Renal cortical epithelial cell (primary cell): Measurements from ENCODE around the gene SPRN. TPM values are rescaled to one million over a fixed set of nuclear protein-coding genes. Genes with fewer than 3 reads are reported as not detected.
"Not testable (repeated sequence)": the region's sequence is repeated elsewhere in the genome, so short reads cannot be mapped to it uniquely, and the experiment has no call there.

ENCODE experiments used
- DNase-seq: peaks from one replicate; pipeline ENCODE4 v3.0.0-alpha.2; 2011; ENCODE audit warnings: low read depth
- total RNA-seq: library from RNA; depleted of rRNA; stranded (reverse); fragments of >200 nt; gene quantifications from 2 replicates; pipeline ENCODE4 v1.2.3, GENCODE V29; 2014

SPRN gene
- total RNA-seq, 1 donor from 2014 or later: 0.35 TPM

GRCh38 chr10:133439517-133440461 lies 15.4 kb upstream of the SPRN start:
- no peak for DNase-seq

DNA sequence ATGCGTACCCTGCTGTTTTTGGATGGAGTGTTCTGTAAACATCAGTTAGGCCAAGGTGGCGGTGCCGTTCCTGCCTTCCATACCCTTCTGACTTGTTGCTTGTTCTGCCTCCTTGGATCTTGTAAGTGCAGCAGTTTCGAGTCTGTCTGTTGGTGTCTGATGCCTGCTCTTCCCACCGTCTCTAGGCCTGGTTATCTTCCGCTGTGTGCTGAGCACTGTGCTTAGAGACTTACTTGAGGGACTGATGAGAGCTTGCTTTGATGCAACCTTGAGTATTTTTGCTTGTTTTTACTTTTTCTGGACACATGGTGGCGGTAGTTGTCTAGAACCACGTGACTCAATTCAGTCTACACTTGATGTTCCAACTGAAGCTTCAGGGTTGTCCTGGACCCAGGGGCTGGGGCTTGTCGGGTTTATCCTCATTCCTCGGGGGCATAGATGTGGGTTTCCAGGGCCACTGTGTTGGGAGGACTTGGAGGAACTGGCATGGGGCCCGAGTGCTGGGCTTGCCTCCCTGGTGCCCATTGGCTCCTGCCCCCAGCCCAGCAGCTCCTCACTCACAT lies 14.4 kb upstream of the SPRN start:
- DNase-seq: peak; percentile 6

GRCh38 chr10:133432789-133433188 lies 8.4 kb upstream of the SPRN start:
- not testable (repeated sequence) for DNase-seq

DNA sequence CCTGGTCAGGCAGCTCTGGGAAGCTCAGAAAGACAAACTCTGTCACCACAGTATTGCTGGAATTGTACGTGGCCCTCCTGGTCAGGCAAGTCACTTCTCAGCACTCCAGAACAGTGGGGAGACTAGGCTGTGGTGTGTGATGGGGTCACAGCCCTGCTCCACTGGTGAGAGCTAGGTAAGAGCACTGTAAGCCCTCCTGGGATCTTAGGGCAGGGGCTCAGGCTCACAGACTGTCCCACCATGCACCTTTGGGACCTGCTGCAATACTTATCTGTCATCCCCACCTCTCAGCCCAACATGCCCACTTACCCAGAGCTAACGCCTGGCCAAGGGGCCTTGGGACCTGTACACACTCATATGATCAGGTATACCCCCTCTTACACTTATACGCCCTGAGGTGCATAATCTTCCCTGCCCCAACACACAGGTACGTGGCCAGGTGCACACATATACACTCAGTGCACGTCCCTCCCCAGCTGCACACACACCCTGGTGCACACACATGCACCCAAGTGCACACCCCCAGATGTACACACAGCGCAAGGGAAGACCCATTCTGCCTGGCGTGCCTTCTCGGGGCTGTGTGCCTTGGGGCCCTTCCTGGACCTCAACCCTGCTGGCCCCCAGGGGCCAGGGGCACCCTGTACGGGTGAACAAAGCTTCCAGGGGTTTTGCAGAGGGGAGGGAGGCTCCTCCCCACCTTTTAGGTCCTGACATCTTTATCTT lies 7.6 kb upstream of the SPRN start:
- DNase-seq: not testable (repeated sequence)

GRCh38 chr10:133429571-133429970 lies 5.1 kb upstream of the SPRN start:
- not testable (repeated sequence) for DNase-seq

DNA sequence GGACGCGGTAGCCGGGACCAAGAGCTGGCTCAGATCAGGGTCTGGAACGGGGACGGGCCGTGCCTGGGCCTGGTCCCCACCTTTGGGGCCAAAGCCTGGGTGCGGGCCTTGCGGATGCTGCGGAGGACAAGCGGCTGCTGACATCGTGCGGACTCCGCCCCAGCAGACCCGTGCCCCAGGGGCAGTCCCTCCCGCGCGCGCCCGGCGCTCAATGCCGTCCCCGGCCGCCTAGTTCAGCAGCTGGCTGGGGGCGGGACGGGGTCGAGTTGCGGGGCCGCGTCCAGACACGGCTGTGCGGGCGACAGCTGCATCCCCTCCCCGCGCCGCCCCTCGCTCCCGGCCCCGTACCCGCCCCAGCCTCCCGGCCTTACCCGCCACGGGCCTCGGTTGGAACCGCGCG lies 323 bp downstream of the SPRN start:
- DNase-seq: not testable (repeated sequence)

- no peak for DNase-seq
These were observed 1.3 kb downstream of the SPRN start for GRCh38 chr10:133422807-133423771.

GRCh38 chr10:133422223-133422806 lies 2.1 kb downstream of the SPRN start:
- DNase-seq: no peak

- no peak for DNase-seq
These were observed 2.8 kb downstream of the SPRN start for GRCh38 chr10:133421336-133422222.

- DNase-seq: no peak
These were observed 3.8 kb downstream of the SPRN start for GRCh38 chr10:133420579-133420978.

DNA sequence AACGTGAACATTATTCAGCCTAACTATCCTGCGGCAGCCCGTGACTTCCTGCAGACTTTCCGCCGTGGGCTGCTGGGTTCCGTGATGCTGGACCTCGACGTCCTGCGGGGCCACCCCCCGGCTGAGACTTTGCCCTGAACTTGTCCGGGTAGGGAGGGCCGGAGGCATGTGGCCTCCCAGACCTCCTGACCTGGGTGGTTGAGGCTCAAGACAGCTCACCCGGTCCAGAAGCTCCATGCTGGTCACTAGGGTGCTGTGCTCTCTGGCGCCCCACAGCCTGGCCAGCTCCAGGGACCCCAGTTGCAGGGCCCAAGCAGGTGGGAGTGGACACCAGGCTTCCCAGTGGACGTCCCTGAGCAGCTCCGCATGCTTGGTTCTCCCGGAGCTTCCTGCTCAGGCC lies 4.4 kb downstream of the SPRN start:
- DNase-seq: no peak

- no peak for DNase-seq
These were observed 5.0 kb downstream of the SPRN start for GRCh38 chr10:133419211-133419950.

GRCh38 chr10:133418289-133418993 lies 6.0 kb downstream of the SPRN start:
- DNase-seq: no peak

- DNase-seq: no peak
These were observed 8.7 kb downstream of the SPRN start for GRCh38 chr10:133415752-133416151.

DNA sequence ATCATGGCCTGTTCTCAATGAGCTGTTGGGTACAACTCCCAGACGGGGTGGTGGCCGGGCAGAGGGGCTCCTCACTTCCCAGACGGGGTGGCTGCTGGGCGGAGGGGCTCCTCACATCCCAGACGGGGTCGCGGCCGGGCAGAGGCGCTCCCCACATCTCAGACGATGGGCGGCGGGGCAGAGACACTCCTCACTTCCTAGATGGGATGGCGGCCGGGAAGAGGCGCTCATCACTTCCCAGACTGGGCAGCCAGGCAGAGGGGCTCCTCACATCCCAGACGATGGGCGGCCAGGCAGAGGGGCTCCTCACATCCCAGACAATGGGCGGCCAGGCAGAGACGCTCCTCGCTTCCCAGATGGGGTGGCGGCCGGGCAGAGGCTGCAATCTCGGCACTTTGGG lies 10.0 kb downstream of the SPRN start:
- not testable (repeated sequence) for DNase-seq

GRCh38 chr10:133412381-133412711 lies 12.1 kb downstream of the SPRN start:
- DNase-seq: no peak

DNA sequence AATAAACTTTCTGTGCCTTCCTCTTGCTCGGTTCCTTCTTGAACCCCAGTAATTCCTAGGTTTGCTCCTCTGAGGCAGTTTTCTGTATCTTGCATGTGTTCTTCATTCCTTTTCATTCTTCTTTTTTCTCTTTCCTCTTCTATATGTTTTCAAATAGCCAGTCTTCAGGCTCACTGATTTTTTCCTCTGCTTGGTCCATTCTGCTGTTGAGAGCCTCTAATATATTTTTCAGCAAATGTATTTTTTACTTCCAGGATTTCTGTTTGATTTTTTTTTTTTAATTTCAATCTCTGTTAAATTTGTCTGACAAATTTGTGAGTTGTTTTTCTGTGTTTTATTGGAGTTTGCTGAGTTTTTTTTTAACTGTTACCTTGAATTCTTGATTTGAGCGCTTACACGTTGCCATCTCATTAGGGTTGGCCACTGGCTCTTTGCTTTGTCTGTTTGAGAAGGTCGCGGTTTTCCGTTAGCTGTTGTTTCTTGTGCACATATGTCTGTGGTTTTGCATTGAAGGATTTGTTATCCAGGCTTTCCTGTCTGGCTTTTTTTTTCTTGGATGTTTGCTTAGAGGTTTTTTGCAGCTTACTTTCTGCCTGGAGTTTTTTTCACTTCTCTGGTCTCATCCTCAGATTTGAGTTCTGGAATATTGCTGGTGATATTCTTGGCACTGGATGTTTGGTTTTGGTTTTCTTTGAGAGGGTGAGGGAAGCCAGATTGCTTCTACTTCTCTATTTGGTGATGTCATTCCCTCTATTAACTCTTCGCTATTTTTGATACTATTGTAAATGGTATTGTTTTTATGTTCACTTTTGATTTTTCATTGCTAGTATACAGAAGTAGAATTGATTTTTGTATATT lies 12.7 kb downstream of the SPRN start:
- DNase-seq: no peak
